WTC11 (cell line): ENCODE results near the gene TRIM44. TPM values are rescaled to one million over a fixed set of nuclear protein-coding genes. Genes with fewer than 3 reads are reported as not detected.

ENCODE experiments used
- ATAC-seq: fragments of 200-7000 bp; cut with Tn5 transposase; 2 replicates; pipeline ENCODE4 v1.10.0; 2021; ENCODE audit warnings: mild to moderate bottlenecking, moderate library complexity
- CTCF ChIA-PET: fragments of 300-600 bp; sonication (Branson Sonifier 250); formaldehyde crosslinking; loops from one replicate; lab custom pipeline; 2021; ENCODE audit warnings: antibody characterized with exemption; lab: Charles Lee
- POLR2A ChIA-PET: fragments of 350-600 bp; sonication (Branson Sonifier 250); formaldehyde crosslinking; loops from one replicate; lab custom pipeline; 2021; ENCODE audit warnings: antibody characterized with exemption; lab: Charles Lee
- DNase-seq: peaks from one replicate; pipeline ENCODE4 v3.0.0; 2021; ENCODE audit warnings: low spot score
- H3K27ac Mint-ChIP-seq: 2 replicates; pipeline ENCODE4 v1.8.0; 2021; ENCODE audit warnings: mixed read lengths
- H3K27me3 Mint-ChIP-seq: 2 replicates; pipeline ENCODE4 v1.8.0; 2021; ENCODE audit warnings: low read depth, mild to moderate bottlenecking, moderate library complexity, mixed read lengths
- H3K36me3 Mint-ChIP-seq: 2 replicates; pipeline ENCODE4 v1.8.0; 2021; ENCODE audit warnings: mixed read lengths
- H3K4me1 Mint-ChIP-seq: 2 replicates; pipeline ENCODE4 v1.8.0; 2022; ENCODE audit warnings: mixed read lengths
- H3K4me3 Mint-ChIP-seq: 2 replicates; pipeline ENCODE4 v1.8.0; 2021; ENCODE audit warnings: mild to moderate bottlenecking, moderate library complexity, mixed read lengths
- H3K9me3 Mint-ChIP-seq: 2 replicates; pipeline ENCODE4 v1.8.0; 2021; ENCODE audit warnings: mixed read lengths
- AR ChIP-seq: fragments of 250-450 bp; sonication (Bioruptor Pico); IDR thresholded peaks from 2 replicates; pipeline ENCODE4 v1.9.0; 2021; ENCODE audit warnings: mild to moderate bottlenecking
- CDX4 ChIP-seq: fragments of 250-450 bp; sonication (Bioruptor Pico); IDR thresholded peaks from 2 replicates; pipeline ENCODE4 v1.9.0; 2021; ENCODE audit warnings: moderate library complexity, mild to moderate bottlenecking, inconsistent platforms, borderline replicate concordance
- E2F1 ChIP-seq: sonication (generic); formaldehyde crosslinking; IDR thresholded peaks from 2 replicates; pipeline ENCODE4 v1.8.0; 2022; ENCODE audit warnings: mild to moderate bottlenecking, missing genetic modification reagents
- ESRRA ChIP-seq: sonication (generic); formaldehyde crosslinking; IDR thresholded peaks from 2 replicates; pipeline ENCODE4 v1.8.1; 2022; ENCODE audit warnings: mild to moderate bottlenecking, missing genetic modification reagents, borderline replicate concordance
- FOXJ3 ChIP-seq: sonication (generic); formaldehyde crosslinking; IDR thresholded peaks from 2 replicates; pipeline ENCODE4 v1.9.0; 2021; ENCODE audit warnings: missing genetic modification reagents, mild to moderate bottlenecking, borderline replicate concordance
- FOXP1 ChIP-seq: sonication (generic); formaldehyde crosslinking; IDR thresholded peaks from 2 replicates; pipeline ENCODE4 v1.8.0; 2022; ENCODE audit warnings: missing genetic modification reagents, mild to moderate bottlenecking, moderate library complexity, borderline replicate concordance
- GABPB1 ChIP-seq: sonication (generic); formaldehyde crosslinking; IDR thresholded peaks from 2 replicates; pipeline ENCODE4 v1.8.1; 2023; ENCODE audit warnings: mild to moderate bottlenecking, missing genetic modification reagents
- JUN ChIP-seq: sonication (generic); formaldehyde crosslinking; IDR thresholded peaks from 2 replicates; pipeline ENCODE4 v1.8.0; 2023; ENCODE audit warnings: mild to moderate bottlenecking, missing genetic modification reagents
- NFYB ChIP-seq: sonication (generic); formaldehyde crosslinking; conservative IDR thresholded peaks from 2 replicates; pipeline ENCODE4 v1.8.0; 2022; ENCODE audit warnings: low read depth, missing genetic modification reagents
- TEAD4 ChIP-seq: sonication (generic); formaldehyde crosslinking; IDR thresholded peaks from 2 replicates; pipeline ENCODE4 v1.8.0; 2022; ENCODE audit warnings: mild to moderate bottlenecking, missing genetic modification reagents
- TP53 ChIP-seq: sonication (generic); formaldehyde crosslinking; IDR thresholded peaks from 2 replicates; pipeline ENCODE4 v1.8.1; 2023; ENCODE audit warnings: mild to moderate bottlenecking, missing genetic modification reagents
- ZBTB21 ChIP-seq: sonication (generic); formaldehyde crosslinking; IDR thresholded peaks from 2 replicates; pipeline ENCODE4 v1.8.1; 2023; ENCODE audit warnings: mild to moderate bottlenecking, missing genetic modification reagents, borderline replicate concordance
- ZMAT4 ChIP-seq: fragments of 250-450 bp; sonication (Bioruptor Pico); IDR thresholded peaks from 2 replicates; pipeline ENCODE4 v1.9.0; 2021; ENCODE audit warnings: mild to moderate bottlenecking
- ZNF423 ChIP-seq: fragments of 250-450 bp; sonication (Bioruptor Pico); IDR thresholded peaks from 2 replicates; pipeline ENCODE4 v2.1.2; 2022; ENCODE audit warnings: mild to moderate bottlenecking, moderate library complexity
- ZNF532 ChIP-seq: fragments of 250-450 bp; sonication (Bioruptor Pico); IDR thresholded peaks from 2 replicates; pipeline ENCODE4 v1.9.0; 2021; ENCODE audit warnings: mild to moderate bottlenecking, borderline replicate concordance
- ZSCAN18 ChIP-seq: fragments of 250-450 bp; sonication (Bioruptor Pico); IDR thresholded peaks from 2 replicates; pipeline ENCODE4 v2.1.2; 2022; ENCODE audit warnings: mild to moderate bottlenecking, moderate library complexity
- total RNA-seq: library from RNA; stranded (reverse); gene quantifications from 3 replicates; pipeline ENCODE4 v1.2.3, GENCODE V29; 2021

The TRIM44 gene
- total RNA-seq, 1 experiment from 2014 or later = 27.4 TPM

GRCh38 chr11:35822815-35823495 is 160.4 kb downstream of the TRIM44 start (continued):
- TF ChIP-seq AR (CRISPR knock-in tag) = no peak
- TF ChIP-seq ZNF423 (CRISPR knock-in tag) = no peak
- no peak for TF ChIP-seq TEAD4 (CRISPR knock-in tag)
- TF ChIP-seq ZMAT4 (CRISPR knock-in tag) = no peak
- no peak for TF ChIP-seq NFYB
- TF ChIP-seq ZSCAN18 (CRISPR knock-in tag) = no peak
- TF ChIP-seq GABPB1 (CRISPR knock-in tag) = no peak

- ChIA-PET CTCF (interaction anchor here (1.1 to 3.2 kb wide), 3 partner anchors 247 to 442 kb away, joined by 6 to 217 read pairs (median 109); no protein-coding TSS in a partner anchor), POLR2A (no interaction called here)
- TF ChIP-seq E2F1 (no peak), CDX4 (CRISPR knock-in tag) (no peak), ZNF423 (CRISPR knock-in tag) (no peak), FOXJ3 (no peak), JUN (CRISPR knock-in tag) (no peak), AR (CRISPR knock-in tag) (no peak), ZNF532 (no peak), ESRRA (no peak), TP53 (no peak), FOXP1 (CRISPR knock-in tag) (no peak), ZBTB21 (CRISPR knock-in tag) (no peak)
- ATAC-seq (no peak), DNase-seq (no peak)
- no peaks in the 10 kb centered on the region for H3K9me3 Mint-ChIP-seq
- H3K4me3 Mint-ChIP-seq = no peak overlapping the region
- peaks cover 15% of the 10 kb centered on the region for H3K4me1 Mint-ChIP-seq
- H3K36me3 Mint-ChIP-seq = no peaks in the 10 kb centered on the region
- no peak overlapping the region for H3K27ac Mint-ChIP-seq
- H3K27me3 Mint-ChIP-seq = peaks cover 8% of the 10 kb centered on the region; the same call in 1 of the 2 replicates
Observed at GRCh38 chr11:35823742-35824298, 161.2 kb downstream of the TRIM44 start.
